HEK293T (cell line): ENCODE measurements around the gene LAMC2.

Experiments
- FOXM1 ChIP-seq: fragments of 450-650 bp; IDR thresholded peaks from 2 replicates; pipeline ENCODE4 v1.6.1; 2017; ENCODE audit warnings: mild to moderate bottlenecking, borderline replicate concordance
- HDGF ChIP-seq: fragments of 450-650 bp; IDR thresholded peaks from 2 replicates; pipeline ENCODE4 v1.6.1; 2017; ENCODE audit warnings: antibody characterized with exemption, borderline replicate concordance
- NFRKB ChIP-seq: fragments of 450-650 bp; IDR thresholded peaks from 2 replicates; pipeline ENCODE4 v1.6.1; 2016; ENCODE audit warnings: mild to moderate bottlenecking, moderate library complexity
- SUZ12 ChIP-seq: fragments of 450-650 bp; IDR thresholded peaks from 2 replicates; pipeline ENCODE4 v1.6.1; 2016; ENCODE audit warnings: mild to moderate bottlenecking

GRCh38 chr1:183219616-183220009 lies 33.5 kb downstream of the LAMC2 start:
- TF ChIP-seq HDGF: no peak
- no peak for TF ChIP-seq NFRKB
- no peak for TF ChIP-seq SUZ12
- TF ChIP-seq FOXM1: no peak
